SK-N-SH (cell line): Measurements from ENCODE around the gene FAM217A.

Experiments
- CTCF ChIP-seq: fragments of 200-600 bp; sonication (generic); IDR thresholded peaks from 2 replicates; pipeline ENCODE4 v1.6.1; 2017; ENCODE audit warnings: antibody characterized with exemption, mild to moderate bottlenecking, moderate library complexity
- GATA2 ChIP-seq: sonication (generic); formaldehyde crosslinking; IDR thresholded peaks from 2 replicates; pipeline ENCODE4 v1.5.0; 2020; ENCODE audit warnings: mild to moderate bottlenecking, missing genetic modification reagents
- MAX ChIP-seq: IDR thresholded peaks from 2 replicates; pipeline ENCODE4 v1.4.0; 2012; ENCODE audit warnings: low read depth
- MXI1 ChIP-seq: IDR thresholded peaks from 2 replicates; pipeline ENCODE4 v1.6.1; 2012; ENCODE audit warnings: mild to moderate bottlenecking, low read depth, low read length, improper control_type of control experiment
- NRF1 ChIP-seq: IDR thresholded peaks from 2 replicates; pipeline ENCODE4 v1.6.1; 2012; ENCODE audit warnings: low read depth, mild to moderate bottlenecking, low read length
- POLR2AphosphoS5 ChIP-seq: IDR thresholded peaks from 2 replicates; pipeline ENCODE4 v1.6.1; 2012; ENCODE audit warnings: low read depth, low read length
- RAD21 ChIP-seq: IDR thresholded peaks from 2 replicates; pipeline ENCODE4 v1.6.1; 2012; ENCODE audit warnings: mild to moderate bottlenecking, low read length
- TF ChIP-seq, protein P1 (sequence below): IDR thresholded peaks from 2 replicates; pipeline ENCODE4; 2012

DNA sequence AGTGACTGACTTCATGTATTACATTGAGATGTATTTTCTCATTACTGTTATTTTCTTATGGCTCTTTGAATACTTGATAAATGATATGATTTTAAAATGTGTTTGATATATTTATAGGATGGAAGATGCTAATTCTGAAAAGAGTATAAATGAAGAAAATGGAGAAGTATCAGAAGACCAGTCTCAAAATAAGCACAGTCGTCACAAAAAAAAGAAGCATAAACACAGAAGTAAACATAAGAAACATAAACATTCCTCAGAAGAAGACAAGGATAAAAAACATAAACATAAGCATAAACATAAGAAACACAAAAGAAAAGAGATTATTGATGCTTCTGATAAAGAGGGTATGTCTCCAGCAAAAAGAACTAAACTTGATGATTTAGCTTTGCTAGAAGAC, 47.5 kb downstream of the FAM217A start:
- TF ChIP-seq POLR2AphosphoS5: no peak
- TF ChIP-seq CTCF: no peak
- no peak for TF ChIP-seq MAX
- TF ChIP-seq RAD21: no peak
- no peak for TF ChIP-seq GATA2 (CRISPR knock-in tag)
- TF ChIP-seq MXI1: no peak
- TF ChIP-seq NRF1: no peak
- TF ChIP-seq, protein P1, sequence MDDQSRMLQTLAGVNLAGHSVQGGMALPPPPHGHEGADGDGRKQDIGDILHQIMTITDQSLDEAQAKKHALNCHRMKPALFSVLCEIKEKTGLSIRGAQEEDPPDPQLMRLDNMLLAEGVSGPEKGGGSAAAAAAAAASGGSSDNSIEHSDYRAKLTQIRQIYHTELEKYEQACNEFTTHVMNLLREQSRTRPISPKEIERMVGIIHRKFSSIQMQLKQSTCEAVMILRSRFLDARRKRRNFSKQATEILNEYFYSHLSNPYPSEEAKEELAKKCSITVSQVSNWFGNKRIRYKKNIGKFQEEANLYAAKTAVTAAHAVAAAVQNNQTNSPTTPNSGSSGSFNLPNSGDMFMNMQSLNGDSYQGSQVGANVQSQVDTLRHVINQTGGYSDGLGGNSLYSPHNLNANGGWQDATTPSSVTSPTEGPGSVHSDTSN: no peak
